HG03457 (cell line): ENCODE data around the gene TXNRD2.

Source experiments
- ATAC-seq: cut with Tn5 transposase; IDR thresholded peaks from one replicate; pipeline ENCODE4 v1.9.1; 2021; ENCODE audit warnings: moderate number of reproducible peaks; ENCODE audit not compliant: unreplicated experiment

TXNRD2 gene

DNA sequence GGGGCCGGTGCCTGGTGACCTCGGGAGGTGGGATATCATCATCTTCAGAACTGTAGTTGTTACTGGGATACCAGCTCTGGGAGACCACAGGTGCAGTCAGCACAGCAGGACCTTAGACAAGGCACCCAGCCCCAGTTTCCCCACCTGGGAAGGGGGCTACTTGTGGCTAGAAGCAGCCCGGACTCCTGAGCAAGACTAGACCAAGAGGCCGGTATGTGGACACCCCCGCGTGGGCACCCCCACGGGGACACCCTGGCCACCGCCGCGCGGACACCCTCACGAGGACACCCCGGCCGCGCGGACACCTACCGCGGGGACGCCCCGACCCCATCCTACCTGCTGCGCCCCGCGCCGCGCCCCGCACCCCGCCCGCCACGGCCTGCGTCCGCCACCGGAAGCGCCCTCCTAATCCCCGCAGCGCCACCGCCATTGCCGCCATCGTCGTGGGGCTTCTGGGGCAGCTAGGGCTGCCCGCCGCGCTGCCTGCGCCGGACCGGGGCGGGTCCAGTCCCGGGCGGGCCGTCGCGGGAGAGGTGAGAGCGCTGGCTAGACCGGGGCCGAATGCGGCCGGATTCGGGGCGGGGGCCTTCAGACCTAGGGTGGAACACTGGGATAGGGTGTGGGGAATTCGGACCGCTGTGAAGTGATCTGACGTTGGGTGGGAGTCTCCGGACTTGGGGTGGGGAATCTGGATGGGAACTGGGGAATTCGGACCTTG lies at the start of gene TXNRD2, which contains the start of gene COMT:
TXNRD2 (minus strand) TSS at position 454 of the 718 bp plus-strand sequence; CDS start at position 439, 15 bp downstream.
COMT (plus strand) TSS at position 408 of the 718 bp plus-strand sequence. CDS start 20,755 bp downstream, outside the sequence.
- no peak for ATAC-seq

DNA sequence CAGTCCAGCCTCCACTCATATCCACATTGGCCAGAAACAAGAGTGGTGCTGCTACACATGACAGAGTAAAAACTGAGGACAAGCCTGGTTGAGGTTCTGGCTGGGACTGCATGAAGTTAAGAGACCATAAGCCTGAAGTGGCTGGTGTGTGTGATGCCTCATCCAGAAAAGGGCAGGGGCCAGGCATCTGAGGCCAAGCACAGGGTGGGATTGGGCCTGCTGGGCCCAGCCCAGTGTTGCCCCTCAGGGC lies 49.7 kb upstream of the TXNRD2 start:
- ATAC-seq: no peak

DNA sequence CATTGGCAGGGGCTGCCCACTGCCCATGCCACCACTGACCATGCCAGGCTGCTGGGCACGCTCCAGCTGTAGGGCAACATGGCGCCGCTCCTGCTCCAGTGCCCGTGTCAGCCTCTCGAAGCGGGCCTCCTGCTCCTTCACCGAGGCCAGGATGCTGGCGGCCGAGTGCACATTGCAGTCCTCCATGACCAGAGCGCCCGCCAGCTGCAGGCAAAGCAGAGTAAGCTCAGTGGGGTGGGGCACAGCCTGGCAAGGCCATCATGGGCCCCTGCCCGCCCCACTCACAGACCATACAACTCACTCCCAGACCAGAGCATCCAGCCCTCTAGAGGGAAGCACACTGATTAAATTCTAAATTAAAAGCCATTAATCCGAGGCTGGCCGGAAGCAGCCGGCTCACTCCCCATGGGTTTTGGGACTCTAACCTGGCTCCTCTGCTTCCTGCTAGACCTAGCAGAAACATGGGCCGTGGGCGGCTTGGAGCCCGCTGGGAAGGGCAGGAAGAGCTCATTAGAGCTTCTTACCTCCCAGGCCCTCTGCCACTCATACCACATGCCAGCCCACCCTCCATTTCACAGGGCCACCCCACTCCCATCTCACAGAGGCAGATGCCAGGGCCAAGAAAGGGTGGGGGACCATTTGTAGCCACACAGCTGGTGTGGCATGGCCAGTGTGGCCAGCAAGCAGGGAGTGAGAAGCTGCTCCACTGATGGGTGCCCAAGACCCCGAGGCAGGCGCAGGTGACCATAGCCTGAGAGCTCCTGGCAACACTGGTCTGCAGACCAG lies 49.2 kb upstream of the TXNRD2 start:
- ATAC-seq: no peak

DNA sequence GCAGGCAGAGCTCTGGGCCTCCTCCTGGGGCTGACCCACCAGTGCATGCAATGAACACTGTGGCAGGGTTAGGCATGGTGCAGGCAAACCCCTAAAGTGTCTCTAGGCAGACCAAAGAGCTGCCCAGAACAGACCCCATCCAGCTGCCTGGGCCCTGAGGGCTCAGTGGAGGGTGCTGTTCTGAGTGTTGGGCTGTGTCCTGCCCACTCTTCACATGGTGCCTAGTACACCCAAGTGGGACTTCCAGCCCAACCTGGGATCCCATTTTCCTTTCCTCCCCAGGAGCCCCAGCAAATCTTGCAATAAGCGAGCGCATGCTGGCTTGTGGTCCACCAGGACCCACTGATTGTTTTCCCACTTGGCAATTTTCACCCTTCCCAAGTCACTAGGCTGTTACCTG lies 48.6 kb upstream of the TXNRD2 start:
- ATAC-seq: no peak

DNA sequence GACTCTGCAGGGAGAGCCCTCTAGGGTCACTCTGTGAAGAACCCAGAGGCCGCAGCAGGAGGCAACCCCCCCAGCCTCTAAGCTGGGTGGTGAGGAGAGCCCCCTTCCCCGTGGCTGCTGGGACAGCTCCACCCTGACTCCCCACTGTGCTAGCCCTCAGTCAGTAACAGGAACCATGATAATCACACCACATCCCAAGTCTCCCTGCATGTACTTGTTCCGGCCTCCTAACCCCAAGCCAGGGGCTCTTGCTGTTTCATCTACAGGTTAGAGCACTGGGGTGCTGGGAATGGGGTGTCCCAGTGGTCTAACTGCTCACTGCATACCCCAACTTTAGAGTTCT lies 48.1 kb upstream of the TXNRD2 start:
- no peak for ATAC-seq

DNA sequence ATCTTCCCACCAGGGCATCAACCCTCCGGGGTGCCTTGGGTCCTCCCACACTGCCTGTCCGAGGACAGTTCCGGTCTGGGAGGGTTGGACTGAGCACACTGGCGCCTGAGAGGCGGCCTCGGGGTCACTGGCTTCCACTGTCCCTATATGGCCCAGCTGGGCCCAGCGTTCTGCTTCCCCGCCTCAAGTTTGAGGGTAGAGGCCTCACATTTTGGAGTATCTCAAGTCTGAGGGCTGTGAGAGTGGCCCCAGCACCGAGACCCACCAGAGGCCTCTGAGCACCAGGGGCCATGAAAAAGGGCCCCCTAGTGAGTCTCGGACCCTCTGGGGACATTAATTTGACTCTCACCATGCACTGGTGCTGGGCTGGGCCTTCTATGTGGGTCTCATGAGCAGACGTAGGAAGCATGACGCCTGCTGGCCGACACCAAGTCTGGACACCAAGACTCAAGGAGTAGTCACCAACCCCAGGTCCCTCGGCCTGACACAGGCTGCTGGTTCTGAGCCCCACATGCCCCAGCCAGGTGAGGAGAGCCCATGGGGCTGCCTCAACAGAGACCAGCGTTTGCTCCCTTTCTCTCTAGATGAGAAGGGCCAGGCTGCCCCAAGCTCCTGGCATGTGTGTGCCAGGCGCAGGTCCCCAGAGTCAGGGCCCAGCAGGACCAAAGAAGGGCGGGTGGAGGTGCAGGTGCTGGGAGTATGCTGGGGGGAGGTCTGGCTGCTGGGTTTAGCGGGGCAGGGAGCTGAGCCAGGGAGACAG lies 47.5 kb upstream of the TXNRD2 start:
- no peak for ATAC-seq

DNA sequence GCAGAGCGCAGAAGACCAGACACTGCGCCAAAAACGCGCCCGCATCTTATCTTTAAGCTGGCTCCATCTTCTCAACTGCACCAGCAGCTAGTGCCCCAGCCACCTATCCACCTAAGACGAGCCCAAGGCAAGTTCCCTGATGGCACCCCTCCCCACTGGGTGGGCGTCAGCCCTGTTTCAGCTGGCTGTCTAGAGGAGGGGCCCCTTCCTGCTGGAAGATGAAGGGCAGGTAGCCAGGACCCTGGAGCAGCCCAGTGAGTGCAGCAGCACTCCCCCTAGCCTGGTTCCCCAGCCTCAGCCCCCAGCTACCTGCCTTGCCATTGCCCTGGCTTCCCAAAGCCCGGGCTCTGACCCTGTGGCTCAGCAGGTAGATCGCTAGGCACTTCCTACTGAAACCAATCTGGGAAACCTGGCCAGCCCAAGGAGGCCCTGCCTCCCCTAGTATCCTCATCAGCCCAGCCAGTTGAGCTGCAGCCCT lies 46.8 kb upstream of the TXNRD2 start:
- ATAC-seq: no peak

DNA sequence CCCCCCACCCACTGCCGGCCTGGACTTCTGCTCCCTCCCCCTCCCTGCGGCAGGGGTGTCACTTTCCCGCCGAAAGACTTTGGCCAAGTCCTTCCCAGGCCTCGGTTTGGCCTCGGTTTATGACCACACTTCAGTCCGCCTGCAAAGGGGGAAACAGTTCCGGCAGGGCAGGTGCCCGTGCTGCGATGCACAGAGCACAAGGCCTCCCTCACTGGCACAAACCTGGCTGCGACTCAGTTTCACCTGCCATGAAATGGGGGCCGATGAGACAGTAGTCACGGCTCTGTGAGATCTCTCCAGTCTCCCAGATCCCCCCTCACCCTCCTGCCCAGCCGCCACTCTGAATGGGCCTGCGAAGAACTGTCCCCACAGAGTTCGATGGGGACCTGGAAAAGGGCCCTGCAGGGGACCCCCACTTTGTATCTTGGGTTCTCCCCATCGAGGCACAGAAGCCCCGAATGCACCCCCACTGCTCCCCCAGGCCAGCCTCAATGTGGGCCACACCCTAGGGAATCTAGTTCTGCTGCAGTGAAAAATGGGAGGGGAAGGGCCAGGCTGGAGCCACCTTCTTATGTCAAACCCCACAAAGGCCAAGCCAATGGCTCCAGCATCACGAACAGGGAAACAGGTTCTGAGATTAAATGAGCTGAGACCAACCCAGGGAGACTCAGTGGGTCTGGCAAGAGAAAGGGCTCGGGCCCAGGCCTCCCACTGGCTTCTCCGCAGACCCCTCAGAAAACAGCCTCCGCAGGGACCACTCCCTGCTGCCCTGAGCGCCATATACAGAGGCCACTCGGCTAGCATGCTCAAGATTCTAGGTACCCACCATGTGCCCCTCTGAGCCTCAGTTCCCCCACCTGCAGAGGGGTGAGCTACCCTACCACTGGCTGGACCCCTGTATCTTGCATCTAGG lies 46.0 kb upstream of the TXNRD2 start:
- no peak for ATAC-seq

DNA sequence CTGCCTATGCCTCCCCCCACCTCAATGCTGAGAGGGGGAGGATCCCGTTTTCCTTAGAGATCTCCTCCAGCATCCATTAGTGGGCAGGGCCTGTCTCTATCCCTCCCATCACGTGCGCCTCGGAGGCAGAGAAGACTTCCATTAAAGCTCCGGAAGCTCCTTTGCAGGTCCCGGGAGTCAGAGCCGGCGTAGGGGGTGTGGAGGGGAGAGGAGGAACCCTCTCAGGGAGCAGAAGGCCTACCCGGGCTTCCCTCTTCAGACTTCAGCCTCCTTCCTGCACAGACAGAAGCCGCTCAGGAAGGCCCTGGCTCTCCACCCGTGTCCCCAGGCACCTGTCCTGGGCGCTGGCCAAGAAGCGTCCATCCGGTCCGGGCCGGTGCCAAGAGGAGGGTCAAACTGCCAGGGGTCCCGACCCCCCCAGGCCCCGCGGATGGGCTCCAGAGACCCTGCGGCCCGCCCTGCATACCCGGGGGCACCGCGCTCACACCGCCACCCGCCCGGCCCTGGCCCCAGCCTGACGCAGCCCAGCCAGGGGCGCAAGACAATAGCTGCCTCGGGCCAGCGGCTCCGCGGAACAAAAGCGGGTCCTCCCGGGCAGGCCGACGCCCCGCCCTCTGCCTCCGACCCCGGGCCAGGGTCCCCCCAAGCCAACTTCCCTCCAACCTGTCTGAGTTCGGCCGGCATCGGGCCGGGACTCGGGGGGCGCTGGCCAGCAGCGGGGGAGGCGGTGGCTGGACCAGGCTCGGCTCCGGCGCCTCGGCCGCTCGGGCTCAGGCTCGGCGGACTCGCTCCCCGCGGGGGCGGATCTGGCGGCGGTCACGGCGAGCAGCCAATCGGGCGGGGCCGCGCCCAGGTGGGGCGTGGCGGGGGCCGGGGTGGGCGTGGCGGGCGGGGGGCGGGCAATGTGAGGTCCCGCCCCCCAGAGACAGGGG lies 45.1 kb upstream of the TXNRD2 start:
- no peak for ATAC-seq

DNA sequence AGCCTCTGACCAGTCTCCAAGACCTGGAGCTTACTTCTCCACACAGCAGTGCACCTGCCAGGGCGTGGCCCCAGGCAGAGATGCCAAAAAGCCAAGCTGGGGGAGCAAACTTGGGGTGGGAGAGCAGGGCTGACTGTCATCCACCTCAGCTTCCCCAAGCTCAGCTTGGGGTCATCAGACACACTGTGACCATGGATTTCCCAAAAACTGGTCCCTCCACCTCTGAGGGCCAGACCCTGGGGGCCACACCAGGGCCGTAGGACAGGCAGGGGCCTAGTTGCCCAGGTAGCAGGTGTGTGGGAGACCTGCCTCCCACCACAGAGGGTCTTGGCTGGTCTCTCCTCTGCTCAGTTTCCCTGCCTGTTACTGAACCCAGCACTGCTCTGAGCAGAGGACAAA lies 44.4 kb upstream of the TXNRD2 start:
- no peak for ATAC-seq

DNA sequence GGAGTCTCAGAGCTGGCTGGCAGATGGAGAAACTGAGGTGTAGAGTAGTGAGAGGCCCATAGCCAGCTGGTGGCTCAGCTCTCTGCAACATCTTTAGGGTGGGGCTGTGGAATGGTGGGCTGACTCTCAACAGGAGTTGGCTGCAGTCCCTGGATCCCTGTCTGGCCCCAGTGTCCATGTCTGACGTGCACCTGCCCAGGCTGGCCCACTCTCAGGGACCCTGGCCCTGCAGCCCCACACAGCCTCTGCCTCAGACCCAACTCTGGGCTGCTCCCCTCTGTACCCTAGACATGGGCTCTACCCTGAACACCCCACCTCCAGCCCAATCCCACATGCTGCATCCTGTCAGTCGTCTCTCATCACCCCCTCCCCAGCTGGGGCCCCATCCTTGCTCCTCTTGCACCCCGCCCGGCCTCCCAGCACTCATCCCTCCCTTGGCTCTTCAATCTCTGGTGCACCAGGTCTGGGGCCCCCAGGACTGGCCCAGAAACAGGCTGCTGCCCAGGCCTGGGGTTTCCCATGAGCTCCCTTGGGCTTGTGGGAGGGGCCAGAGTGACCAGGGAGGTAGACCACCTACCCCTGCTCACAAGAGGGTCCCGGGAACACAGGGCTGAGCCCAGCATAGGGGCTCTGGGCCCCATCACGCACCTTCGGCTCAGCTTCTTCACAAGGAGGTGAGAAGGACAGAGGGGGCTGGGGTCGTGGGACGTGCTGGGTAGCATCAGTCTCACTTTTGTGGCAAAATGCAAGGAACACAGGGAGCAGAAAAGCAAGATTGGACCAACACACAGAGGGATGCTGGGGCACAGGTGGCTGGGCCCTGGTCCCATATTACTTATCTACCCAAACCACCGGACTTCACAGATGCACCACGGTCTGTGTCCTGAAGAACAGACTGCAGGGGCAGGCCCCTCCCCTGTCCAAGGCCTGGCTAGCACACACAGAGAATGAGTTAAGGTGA lies 43.5 kb upstream of the TXNRD2 start:
- no peak for ATAC-seq

DNA sequence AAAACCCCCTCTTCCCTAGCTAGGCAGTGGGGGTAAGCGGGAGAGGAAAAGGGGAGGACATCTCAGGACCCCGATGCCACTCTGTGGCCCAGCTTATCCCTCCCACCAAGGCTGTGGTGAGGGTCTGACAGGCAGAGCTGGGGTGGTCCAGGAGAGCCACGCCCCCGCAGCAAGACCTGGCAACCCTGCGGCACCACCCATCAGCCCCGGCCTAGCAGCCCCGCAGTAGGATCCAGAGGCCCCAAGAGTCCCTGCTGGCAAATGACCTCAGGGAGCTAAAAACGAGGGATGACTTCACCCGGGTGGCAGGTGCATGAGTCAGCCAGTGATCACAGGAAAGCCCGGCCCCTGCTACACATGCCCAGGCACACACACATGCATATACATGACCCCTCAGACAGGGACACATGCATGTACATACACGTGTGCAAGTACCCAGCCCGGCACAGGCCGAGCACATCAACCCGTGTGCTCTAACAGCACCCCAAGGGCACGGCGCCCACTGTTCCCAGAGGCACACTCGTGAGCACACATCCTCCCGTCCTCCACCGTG lies 42.7 kb upstream of the TXNRD2 start:
- ATAC-seq: no peak

DNA sequence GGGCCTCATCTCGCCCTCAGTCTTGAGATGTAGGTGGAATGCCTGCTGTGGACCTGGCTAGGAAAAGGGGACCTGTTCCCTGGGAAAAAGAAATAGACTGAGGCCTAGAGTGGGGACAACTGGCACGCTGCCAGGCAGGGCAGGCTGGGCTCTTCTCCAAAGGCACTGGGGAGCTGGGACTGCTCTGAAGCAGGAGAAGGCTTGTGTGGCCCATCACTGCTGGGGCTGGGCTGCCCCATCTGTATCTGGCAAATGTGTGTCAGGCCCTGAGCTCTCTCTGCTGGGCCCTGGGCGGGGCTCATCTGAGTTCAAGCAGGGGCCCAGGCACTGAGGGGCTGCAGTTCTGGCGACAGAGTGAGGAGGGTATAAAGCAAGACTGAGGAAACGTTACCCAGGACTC lies 42.1 kb upstream of the TXNRD2 start:
- ATAC-seq: no peak

DNA sequence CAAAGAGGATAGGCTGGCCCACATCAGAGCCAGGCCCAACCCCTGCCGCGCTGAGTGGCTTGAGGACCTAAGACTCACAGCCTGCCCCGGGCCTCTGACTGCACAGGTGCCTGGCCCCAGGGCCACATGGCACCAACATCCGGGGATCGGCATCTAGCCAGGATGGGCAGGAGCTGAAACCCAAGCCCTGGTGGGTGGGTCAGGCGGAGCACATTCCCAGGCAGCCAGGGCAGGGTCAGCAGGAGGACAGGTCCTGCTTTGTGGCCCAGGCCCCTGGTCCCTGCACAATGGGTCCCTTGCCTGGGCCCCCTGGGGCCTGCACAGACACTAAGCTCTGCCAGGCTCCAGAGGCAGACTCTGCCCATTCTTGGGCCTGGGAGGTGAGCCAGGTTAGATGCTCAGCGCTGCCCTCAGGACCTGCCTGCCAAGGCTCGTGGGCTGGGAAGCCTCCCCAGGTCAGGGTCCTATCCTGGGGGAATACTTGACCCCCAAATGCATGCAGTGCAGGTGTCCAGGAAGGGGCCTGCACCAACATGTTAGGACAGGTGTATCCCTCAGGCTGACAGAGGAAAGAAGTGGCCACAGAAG lies 41.5 kb upstream of the TXNRD2 start:
- ATAC-seq: no peak

DNA sequence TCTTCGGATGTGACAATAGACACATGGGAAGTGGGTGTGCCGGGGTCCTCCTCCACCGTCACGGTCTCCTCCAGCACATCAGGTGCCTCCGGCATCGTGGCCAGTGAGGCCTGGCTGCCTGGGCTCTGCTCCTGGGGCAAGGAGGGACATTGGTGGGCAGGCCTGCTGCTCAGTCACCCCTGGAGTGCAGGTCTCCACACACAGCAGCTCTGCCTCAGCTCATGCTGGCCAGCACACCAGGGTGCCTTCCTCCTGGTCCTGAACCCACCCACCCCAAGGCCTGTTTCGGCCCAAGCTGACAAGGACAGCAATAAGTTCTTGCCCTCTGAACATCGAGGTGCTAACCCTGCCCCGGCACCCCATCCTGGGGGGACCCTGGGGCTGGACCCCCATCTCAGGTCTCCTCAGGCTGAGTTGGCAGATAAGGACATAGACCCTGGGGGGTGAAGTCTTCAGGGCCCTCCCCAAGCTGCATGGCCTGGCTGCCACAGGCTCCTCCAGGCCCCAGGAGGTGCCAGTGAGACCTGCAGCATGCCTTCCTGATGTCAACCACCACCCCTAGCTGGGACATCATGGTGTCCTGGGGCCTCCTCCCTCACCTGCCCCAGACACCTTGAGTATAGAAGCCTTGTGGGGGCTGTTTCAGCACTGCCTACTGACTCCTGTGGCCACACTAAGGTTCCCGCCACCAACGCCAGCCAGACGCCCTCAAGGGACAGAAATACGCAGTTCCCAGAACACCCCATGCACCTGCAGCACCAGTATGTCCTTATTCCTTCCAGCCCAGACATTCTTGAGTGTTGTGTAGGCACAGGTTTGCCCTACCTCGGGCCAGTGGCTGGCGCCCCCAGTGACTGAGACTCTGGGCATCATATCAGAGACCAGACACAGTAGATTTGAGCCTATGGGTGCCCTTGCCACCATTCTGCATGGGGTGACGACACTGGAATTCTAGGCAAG lies 40.6 kb upstream of the TXNRD2 start:
- ATAC-seq: no peak

DNA sequence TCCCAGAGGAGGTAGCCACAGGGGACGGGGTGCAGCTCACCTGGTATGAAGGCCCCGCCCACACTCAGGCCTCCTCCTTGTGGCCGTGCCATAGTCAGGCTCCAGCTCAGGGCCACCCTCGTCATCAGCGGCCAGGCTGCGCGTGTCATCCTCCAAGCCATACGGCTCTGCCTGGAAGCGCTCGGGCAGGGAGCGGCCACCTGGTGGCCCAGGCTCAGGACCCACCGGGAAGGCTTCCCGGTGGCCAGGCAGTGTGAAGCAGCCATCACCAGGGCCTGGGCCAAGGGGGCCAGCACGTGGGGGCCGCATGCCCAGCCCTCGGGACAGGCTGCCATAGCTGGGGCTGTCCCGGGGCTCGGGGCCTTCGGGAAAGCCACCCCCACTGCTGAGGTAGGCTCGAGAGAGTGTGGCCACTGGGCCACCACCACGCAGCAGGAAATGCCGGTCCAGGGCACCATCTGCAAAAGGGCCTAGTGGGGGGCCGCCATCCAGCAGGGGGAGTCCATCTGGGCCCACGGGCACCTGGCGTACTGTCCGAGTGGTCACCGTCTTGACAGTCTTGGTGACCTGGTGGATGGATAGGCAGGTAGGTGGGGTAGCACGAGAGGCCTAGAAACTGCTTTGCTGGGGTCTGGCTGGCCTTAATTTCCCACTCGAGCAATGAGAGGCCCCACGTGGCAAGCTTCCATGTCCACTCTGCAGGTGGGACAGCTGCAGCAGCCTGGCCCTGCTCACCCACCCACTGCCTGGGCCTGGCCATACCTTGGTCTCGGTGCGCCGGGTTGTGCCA lies 39.7 kb upstream of the TXNRD2 start:
- ATAC-seq: no peak
